ENCODE data around the gene MCM3AP.
"Not testable (repeated sequence)": the region's sequence is repeated elsewhere in the genome, so short reads cannot be mapped to it uniquely, and the experiment has no call there.

The MCM3AP gene

DNA sequence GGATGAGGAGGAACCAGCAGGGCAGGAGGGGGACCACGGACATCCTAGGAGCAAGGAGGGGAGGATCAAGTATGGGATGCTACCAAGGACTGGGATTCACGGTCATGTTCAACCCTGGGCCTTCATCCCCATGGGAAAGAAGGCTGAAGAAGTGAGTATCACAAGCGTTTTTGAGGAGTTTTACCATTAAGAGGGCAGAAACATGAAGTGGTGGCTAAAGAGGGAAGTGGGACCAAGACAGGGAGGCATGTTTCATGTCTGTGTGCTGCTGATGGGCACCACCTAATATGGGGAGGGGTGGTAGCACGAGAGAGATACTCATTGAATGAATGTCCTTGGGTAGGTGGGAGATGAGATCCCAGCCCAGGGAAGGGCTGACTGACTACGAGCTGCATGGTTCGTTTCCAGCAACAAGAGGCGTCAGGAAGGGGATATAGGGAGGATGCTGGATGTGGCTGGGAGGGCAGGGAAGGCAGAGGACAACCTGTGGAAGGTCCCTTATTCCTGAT is 45.5 kb downstream of the MCM3AP start:
- DNase-seq: no peak

- no peak for DNase-seq
These were observed 47.9 kb downstream of the MCM3AP start for GRCh38 chr21:46237474-46237873.

DNA sequence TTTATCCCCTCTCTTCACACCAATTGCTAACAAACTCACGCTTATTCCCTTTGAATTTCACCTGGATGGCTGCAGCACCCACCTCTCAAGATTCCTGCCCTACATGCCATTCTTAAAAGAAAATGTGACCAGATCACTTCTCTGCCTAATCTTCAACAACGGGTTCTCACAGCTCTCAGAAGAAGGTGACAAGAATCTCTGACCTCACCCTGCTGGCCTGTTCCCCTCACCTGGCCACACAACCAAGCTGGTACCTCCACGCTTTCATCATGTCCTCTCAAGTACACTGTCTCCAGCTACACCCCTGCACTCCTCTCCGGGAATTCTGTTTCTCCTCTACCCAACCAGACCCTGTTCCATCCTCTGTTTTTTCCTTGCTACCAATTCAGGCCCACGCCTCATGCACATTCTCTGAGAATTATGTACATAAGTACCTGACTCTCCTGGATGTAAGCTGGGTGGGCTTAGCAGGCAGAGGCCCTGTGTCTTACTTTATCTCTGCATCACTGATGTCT is 50.9 kb downstream of the MCM3AP start:
- DNase-seq: no peak

DNA sequence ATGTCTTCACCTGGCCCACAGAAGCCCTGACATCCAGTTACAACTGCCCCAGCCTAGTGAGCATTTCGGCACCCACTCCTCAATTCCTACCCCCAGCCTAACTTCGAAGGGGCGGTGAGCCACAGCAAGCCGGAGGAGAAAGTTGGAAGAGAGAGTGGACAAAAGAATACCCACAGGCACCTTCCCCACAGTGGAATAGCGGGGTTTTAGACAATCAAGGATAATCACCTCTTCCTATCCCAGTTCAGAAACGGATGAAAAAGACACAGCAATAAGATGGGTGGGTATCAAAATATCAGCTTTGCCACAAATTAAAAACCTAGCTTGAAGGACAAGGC is 55.5 kb downstream of the MCM3AP start:
- DNase-seq: no peak

DNA sequence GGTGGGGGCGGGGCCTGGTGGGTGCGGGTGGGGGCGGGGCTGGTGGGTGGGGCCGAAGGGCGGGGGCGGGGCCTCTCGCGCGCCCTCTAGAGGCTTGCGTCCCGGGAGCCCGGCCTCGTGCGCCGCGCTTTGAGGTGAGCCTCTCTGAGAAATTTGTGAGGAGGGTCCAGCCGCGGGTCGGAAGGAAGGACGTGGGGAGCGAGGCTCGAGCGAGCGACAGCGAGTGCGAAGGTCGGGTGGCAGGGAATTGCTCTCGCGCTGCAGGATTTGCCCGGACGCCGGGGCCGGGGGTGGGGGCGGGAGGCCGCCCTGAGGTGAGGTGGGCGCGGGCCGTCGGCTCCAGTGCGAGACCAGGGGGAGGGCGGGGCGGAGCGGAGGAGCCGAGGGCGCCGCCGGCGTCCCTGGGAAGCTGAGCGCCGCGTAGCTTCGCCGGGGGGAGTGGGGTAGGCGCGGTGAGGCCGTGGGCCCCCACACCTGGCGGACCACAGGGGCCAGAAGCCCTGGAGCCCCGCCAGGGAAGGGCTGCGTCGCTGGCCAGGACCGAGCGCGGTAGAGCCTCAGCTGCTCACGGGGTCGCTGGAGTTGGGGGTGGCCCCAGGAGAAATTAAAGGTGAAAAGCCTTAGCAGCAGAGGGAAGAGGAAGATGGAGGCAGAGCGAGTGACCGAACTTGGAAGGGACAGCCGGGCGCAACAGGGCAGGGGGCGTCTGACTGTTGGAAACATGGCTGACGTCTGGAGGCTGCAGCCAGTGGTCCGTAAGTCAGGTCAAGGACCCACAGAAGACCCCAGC is 56.1 kb downstream of the MCM3AP start:
- DNase-seq: peak in 3 of 5 experiments; percentile 29 to 51 (median 33)

DNA sequence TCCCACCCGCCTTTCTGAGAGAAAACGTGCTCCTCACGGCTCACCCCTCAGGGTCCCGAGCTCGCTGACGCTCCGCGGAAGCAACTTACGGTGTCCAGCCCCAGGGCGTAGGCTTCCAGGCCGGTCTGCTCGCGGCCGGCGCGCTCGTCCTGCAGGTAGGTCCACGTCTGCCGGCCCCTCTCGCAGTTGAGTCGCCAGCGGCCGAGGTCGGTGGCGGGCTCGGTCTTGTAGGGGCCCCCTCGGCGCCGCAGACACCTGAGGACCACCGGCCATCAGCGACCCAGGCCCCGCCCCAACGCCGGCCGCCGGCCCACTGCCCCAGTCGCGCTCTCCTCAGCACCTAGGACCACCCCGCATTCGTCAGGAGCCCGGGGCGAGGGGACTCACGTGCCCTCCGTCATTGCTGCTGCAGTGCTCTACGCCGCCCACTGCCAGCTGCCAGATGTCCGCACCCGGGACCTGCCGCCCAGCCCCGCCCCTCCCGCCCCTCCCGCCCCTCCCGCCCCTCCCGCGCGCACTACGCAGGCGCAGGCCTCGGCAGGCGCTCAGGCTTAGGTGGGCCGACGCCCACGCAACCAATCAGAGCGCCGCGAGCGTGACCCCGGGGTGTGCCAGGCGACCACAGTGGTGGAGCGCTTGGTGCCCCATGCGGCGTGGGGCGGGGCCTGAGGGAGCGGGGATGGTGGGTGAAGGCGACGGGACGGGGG is 56.9 kb downstream of the MCM3AP start, which contains the start of gene LSS:
Gene LSS, minus strand, starts transcription at position 430 of the 707 bp plus-strand sequence. Its CDS starts 29 bp downstream, at position 401.
- DNase-seq: peak; percentile 89 to 99 (median 98)

DNA sequence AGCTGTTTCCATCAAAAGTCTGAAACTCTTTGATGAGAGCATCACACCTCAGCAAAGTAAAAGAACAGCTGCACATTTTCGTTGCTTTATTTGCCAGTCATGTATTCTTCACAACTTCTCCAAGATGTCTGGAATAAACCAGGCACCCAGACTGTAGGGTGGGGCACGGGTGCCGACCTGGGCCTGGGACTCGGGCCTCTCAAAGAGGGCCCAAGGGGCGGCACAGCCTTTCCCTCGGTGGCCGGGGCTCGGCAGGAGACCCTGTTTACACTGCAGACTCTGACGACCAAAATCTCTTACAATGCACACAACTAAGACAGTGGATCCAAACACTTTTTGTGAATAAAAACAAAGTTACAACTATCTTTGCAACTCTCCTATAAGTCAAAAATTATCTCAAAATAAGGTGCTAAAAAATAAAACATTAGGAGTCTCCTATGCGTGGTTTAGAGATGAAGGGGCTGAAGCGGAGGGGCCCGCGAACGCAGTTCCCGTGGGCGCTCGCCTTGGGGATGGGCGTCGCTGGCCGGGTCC is 57.5 kb downstream of the MCM3AP start:
- no peak for DNase-seq

GRCh38 chr21:46226920-46227599 is 58.4 kb downstream of the MCM3AP start:
- DNase-seq: peak in 1 of 5 experiments; percentile 26

GRCh38 chr21:46226146-46226545 is 59.3 kb downstream of the MCM3AP start:
- no peak for DNase-seq

GRCh38 chr21:46223661-46224060 is 61.8 kb downstream of the MCM3AP start:
- not testable (repeated sequence) for DNase-seq

- DNase-seq: no peak
These were observed 62.2 kb downstream of the MCM3AP start for GRCh38 chr21:46223217-46223616.

DNA sequence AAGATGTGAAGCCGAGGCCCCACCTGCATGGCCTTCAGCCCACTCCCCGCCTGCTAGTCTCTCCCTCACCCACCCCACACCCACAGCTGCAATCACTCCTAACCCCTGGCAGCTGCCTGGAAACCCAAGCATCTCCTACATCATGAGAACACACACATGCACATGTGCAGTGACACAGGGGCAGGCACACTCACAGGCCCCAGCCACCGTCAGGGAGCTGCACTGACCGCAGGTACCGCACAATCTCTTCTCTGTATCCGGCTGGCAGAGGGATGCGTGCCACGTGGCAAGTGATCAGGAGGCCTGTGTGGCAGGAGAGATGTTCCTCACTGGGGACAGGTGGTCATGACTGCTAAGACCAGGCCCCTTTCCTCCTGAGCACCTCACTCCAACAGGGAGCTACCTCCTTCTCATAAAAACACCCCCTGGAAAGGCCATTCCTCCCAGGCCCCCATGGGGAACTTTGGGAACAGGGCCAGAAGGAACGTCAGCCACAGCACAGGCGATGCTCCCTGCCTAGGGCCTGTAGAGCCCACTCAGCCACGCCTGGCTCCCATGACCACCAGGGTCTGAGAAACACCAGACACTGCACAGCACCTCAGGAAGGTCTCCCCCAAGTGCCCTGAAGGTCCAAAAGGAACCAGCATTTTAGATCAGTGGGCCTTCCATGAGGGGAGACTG is 62.8 kb downstream of the MCM3AP start:
- DNase-seq: no peak

DNA sequence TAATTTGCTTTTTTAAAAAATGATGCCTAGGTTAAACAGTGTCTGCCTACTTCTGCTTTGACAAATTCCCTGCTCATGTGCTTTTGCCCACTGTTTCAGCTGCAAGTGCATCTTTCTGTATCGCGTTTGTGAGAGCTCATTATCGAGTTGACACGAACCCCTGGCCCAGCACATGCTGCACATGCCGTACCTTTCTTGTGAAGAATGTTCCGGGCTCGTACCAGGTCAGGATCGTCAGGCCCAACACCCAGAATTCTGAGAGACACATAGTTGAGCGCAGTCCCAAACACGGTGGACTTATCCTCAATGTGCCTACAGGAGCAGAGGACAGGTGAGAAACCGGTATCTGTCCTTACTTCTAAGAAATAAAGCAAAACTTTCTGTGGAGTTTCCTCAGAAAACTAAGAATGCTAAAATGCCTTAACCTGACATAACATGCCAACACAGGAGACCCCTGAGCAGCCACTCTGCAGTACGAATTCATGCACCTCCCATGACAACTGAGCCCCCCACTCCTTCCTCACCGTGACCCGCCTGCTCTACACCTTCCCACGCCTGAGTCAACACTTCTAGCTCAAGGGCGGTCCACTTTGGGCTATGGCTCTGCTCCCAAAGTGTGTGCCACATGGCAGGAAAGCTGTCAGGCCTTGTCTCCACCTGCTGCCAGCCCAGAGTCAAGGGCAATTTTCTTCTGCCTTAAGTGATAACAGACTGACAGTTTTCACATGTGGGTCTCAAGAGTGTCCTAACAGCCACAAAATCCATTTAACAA is 63.6 kb downstream of the MCM3AP start:
- DNase-seq: no peak

GRCh38 chr21:46220847-46221246 is 64.6 kb downstream of the MCM3AP start:
- DNase-seq: no peak

GRCh38 chr21:46220275-46220810 is 65.1 kb downstream of the MCM3AP start:
- DNase-seq: no peak

GRCh38 chr21:46219591-46220239 is 65.7 kb downstream of the MCM3AP start:
- DNase-seq: no peak

DNA sequence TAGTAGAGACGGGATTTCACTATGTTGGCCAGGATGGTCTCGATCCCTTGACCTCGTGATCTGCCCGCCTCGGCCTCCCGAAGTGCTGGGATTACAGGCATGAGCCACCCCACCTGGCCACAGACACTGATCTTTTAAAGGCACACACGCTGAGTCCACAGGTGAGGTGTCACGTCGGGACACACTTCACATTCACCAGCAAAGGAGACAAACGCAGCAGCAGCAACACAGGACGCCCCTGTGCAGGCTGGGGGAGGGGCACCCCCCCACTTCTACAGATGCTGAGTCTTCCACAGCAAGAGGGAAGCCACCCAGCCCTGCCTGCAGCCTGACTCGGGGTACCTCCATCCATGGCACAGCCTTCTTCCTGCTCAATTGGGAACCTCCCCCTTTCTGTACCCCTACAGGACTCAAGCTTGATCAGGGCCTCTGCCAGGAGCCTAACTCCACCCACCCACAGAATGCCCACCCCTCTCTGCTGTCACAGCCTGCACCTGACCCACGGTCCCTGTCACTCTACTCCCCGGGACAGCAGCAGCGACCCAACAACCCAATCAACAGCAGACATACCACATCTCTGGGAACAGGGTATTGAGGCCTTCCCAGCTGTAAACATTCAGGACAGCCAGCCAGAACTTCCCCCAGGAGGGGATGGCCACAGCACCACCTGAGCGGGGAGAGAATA is 66.4 kb downstream of the MCM3AP start:
- DNase-seq: no peak

GRCh38 chr21:46217511-46218196 is 67.8 kb downstream of the MCM3AP start:
- DNase-seq: no peak

GRCh38 chr21:46216132-46216747 is 69.2 kb downstream of the MCM3AP start:
- DNase-seq: no peak
